OCI-LY7 (cell line): ENCODE measurements around the gene ISG15.

Experiments used
- EZH2phosphoT487 ChIP-seq: fragments of 200-600 bp; sonication (generic); IDR thresholded peaks from 2 replicates; pipeline ENCODE4 v1.6.1; 2018; ENCODE audit warnings: low read depth, borderline replicate concordance, mild to moderate bottlenecking, mixed run types, antibody characterized with exemption, low read length, moderate library complexity, mixed read lengths
- TF ChIP-seq, protein P1 (sequence below): fragments of 200-600 bp; sonication (generic); conservative IDR thresholded peaks from 2 replicates; pipeline ENCODE4 v1.5.1; 2014; ENCODE audit warnings: mild to moderate bottlenecking, antibody characterized with exemption, low read length, moderate library complexity, mixed read lengths

DNA sequence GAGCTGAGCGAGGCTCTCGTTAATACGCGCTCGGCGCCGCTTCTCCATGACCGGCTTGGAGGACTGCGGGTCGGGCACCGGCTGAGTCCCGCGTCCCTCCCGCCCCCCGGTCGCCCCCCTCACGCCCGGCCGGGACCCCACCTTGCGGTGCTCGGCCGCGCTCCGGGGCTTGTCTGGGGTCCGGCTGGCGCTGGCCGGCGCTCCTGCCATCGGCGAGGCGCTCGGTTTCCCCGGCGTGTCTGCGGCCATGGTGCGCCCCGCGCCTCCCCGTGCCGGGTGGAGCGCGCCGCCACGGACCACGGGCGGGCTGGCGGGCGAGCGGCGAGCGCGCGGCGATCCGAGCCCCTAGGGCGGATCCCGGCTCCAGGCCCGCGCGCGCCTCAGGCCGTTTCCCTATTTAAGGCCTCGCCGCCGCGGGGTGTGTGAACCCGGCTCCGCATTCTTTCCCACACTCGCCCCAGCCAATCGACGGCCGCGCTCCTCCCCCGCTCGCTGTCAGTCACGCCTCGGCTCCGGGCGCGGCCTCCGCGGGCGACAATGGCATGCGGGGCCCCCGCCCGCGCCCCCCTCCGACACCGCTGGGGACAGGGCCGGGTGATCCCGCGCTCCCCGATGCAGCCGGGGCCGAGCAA is 13.5 kb upstream of the ISG15 start, which contains the start of gene HES4:
- TF ChIP-seq, protein P1, sequence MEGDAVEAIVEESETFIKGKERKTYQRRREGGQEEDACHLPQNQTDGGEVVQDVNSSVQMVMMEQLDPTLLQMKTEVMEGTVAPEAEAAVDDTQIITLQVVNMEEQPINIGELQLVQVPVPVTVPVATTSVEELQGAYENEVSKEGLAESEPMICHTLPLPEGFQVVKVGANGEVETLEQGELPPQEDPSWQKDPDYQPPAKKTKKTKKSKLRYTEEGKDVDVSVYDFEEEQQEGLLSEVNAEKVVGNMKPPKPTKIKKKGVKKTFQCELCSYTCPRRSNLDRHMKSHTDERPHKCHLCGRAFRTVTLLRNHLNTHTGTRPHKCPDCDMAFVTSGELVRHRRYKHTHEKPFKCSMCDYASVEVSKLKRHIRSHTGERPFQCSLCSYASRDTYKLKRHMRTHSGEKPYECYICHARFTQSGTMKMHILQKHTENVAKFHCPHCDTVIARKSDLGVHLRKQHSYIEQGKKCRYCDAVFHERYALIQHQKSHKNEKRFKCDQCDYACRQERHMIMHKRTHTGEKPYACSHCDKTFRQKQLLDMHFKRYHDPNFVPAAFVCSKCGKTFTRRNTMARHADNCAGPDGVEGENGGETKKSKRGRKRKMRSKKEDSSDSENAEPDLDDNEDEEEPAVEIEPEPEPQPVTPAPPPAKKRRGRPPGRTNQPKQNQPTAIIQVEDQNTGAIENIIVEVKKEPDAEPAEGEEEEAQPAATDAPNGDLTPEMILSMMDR = no peak
- no peak for TF ChIP-seq EZH2phosphoT487
